Muscle of leg (tissue), 11 donors: ENCODE results near the gene ATF5. TPM values are rescaled to one million over a fixed set of nuclear protein-coding genes. Genes with fewer than 3 reads are reported as not detected.

ENCODE experiments used
- DNase-seq: peaks from one replicate; pipeline ENCODE4 v3.0.0; 2013
- H3K27ac ChIP-seq: one replicate; pipeline ENCODE4 v1.5.1; 2013; ENCODE audit warnings: mild to moderate bottlenecking, low read length, control low read depth
- H3K27me3 ChIP-seq: one replicate; pipeline ENCODE4 v1.6.1; 2013; ENCODE audit warnings: low read length; ENCODE audit not compliant: control insufficient read depth, insufficient read depth
- H3K36me3 ChIP-seq: one replicate; pipeline ENCODE4 v1.6.1; 2013; ENCODE audit warnings: low read length; ENCODE audit not compliant: control insufficient read depth, insufficient read depth
- H3K4me1 ChIP-seq: one replicate; pipeline ENCODE4 v1.6.1; 2013; ENCODE audit warnings: low read length; ENCODE audit not compliant: control insufficient read depth, insufficient read depth
- H3K4me3 ChIP-seq: one replicate; pipeline ENCODE4 v1.5.1; 2013; ENCODE audit warnings: low read length, control low read depth
- H3K9me3 ChIP-seq: replicated peaks from 2 replicates; pipeline ENCODE4 v1.6.1; 2013; ENCODE audit warnings: low read depth, low read length; ENCODE audit not compliant: control insufficient read depth
- WGBS: methylation state at CpG from one replicate; pipeline ENCODE4 v1.1.5; 2013; ENCODE audit warnings: missing lambda C conversion rate; ENCODE audit not compliant: insufficient coverage; 5-methylcytosine and 5-hydroxymethylcytosine counted together
- polyA plus RNA-seq, 8 donors: library from polyadenylated mRNA; unstranded; fragments of 120-200 nt; gene quantifications; one replicate each; pipeline versions ENCODE4 v1.2.1 to v1.2.3, GENCODE V29; 2013; ENCODE audit warnings: inconsistent platforms in 1 of 8, low replicate concordance in 1 of 8; ENCODE audit not compliant: insufficient read length in 8 of 8, insufficient read depth in 1 of 8
- total RNA-seq: library from RNA; stranded (reverse); fragments of 120-200 nt; gene quantifications from one replicate; pipeline ENCODE4 v1.2.4, GENCODE V29; 2013

ATF5 gene
- total and polyA plus RNA-seq, 9 donors, result 9.0 to 37.1 (median 24.7) TPM

DNA sequence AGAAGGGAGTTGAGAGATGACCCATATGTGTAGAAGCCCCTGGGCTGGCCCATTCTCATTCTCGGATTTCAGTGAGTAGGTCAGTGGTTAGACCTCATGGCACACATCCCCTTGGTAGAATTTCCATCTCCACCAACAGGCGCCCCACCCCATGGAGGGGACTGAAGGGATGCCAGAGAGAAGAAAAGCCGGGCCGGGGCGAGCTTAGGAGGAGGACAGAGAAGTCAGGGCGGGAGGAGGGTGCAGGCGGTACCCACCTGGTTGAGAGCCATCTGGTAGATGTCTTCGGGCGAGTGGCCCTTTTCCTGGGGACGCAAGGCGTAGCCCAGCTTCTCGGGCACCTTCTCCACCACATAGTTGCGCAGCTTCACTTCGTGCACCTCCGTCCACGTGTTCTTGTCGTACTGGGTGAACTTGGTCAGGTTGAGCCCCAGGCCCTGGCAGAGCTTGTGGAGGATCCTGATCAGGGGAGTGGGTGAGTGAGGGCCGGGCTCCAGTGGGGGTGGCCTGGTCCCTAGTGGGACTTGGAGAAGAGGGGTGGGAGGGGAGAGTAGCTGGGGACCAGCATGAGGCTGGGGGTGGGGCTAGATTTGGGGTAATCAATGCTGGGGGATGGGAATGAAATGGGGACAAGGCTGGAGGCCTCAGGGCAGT, 34.9 kb upstream of the ATF5 start:
- Histone ChIP-seq H3K9me3 (no peaks in the 10 kb centered on the region), H3K4me3 (no peak overlapping the region), H3K27me3 (peaks cover 24% of the 10 kb centered on the region), H3K27ac (no peak overlapping the region), H3K4me1 (peaks cover 21% of the 10 kb centered on the region), H3K36me3 (no peaks in the 10 kb centered on the region)
- DNase-seq, result no peak
- WGBS, result 90% methylated on average over 8 of the region's 18 CpGs

GRCh38 chr19:49894879-49895565, 34.0 kb upstream of the ATF5 start:
- Histone ChIP-seq H3K27ac (no peak overlapping the region), H3K36me3 (no peaks in the 10 kb centered on the region), H3K27me3 (peaks cover 18% of the 10 kb centered on the region), H3K4me1 (peaks cover 16% of the 10 kb centered on the region), H3K4me3 (no peak overlapping the region), H3K9me3 (no peaks in the 10 kb centered on the region)
- WGBS, result 85% methylated on average over 9 of the region's 17 CpGs
- no peak for DNase-seq

DNA sequence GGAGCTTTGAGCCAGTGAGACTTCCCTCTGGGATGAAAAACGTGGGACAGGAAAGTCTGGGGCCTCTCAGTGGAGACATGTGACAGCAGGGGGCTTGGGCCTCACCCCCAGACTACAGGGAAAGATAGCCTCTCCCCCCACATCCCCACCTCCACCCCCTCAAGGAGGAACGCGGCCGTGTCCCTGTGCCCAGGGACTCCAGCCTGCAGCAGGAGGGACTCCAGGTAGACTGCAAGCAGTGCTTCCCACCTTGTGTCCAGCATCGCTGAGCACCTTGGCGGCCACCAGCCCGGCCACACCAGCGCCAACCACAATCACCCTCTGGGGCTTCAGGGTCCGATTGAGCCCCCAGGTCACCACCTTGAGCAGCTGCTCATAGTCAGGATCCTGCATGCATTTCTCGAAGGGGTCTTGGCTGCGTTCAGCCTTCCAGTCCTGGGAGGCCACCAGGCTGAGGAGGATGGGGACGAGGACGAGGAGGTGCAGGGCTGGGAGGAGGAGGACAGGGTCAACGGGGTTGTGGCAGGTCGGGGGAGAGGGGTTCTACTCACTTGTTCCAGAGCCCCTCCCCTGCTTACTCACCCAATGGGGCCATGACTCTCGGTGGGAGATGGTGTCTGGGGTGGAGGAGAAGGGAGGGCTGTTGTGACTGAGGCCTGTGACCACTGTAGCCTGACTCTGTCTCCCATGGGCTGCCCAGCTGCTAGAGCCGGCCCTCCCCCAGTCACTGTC, 33.3 kb upstream of the ATF5 start:
- H3K27ac ChIP-seq, result no peak overlapping the region
- 77% methylated on average over 5 of the region's 17 CpGs for WGBS

DNA sequence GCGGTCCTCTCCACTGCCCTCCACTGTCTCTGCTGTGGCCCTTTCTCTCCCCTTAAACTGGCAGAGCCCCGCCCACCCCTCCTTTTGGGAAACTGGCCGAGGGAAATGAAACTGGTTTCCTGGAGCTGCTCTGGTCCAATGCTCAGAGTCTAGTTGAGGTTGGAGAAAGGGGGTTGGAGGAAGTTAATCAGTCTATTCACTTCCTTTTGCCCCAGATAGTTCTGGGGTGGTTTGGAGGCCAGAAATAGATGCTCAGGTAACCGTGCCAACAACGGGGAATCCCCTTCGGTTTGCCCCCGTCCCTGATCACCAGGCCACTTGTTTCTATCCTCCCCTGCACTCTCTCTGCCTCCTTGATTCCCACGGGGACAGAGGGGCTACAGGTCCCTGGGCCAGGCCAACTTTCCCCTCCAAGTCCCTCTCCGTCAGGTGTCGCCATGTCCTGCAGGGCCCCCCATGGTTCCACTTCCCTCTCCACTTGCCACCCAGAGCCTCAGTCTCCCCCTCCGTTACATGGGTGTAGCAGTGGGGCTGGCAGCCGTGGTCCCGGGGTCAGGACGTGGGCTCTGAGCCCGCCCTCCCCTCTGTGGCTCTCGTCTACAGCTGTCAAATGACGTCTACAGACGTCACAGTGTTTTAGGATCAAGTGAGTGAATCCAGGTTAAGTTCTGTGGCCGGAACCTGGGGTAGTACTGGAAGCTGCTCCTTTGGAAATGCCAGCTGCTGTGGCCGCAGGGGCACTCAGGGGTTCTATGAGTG, 32.0 kb upstream of the ATF5 start, which contains the start of gene IL4I1:
TSS of gene IL4I1 (minus strand) at position 25 of the 759 bp plus-strand sequence. CDS start 727 bp downstream, outside the sequence.
- Histone ChIP-seq H3K27me3 (peaks cover 17% of the 10 kb centered on the region), H3K36me3 (no peaks in the 10 kb centered on the region), H3K4me3 (no peak within 1 kb of the TSS), H3K4me1 (peaks cover 7% of the 10 kb centered on the region), H3K9me3 (no peaks in the 10 kb centered on the region), H3K27ac (peak within 1 kb of the TSS; percentile 52)
- WGBS, result 37% methylated on average over 16 of the region's 20 CpGs
- peak; percentile 66 for DNase-seq

More for the DNA sequence above, 33.3 kb upstream of the ATF5 start:
- Histone ChIP-seq H3K9me3 (no peaks in the 10 kb centered on the region), H3K4me1 (peaks cover 12% of the 10 kb centered on the region), H3K4me3 (no peak overlapping the region), H3K36me3 (no peaks in the 10 kb centered on the region), H3K27me3 (peaks cover 17% of the 10 kb centered on the region)
- DNase-seq, result no peak

DNA sequence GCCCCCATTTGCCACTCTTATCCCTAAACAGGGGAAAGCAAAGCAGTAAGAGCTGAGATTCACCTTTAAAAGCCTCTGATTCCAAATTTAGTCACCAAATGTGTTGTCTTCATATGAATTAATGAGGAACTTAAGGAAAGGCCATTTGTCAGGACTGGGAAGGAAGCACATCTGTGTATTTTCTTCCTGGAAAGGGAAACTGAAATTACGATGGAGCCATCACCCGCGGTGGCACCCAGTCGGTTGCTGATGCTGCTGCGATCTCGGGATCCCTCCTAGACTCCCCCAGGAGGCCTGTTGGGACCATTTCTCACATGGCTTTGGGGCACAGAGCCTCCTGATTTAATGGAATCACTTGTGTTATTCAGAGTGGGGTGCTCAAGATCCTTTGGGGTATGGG, 24.9 kb upstream of the ATF5 start:
- no peak overlapping the region for H3K27ac ChIP-seq
- peaks cover 28% of the 10 kb centered on the region for H3K36me3 ChIP-seq
- H3K4me1 ChIP-seq, result no peaks in the 10 kb centered on the region
- H3K27me3 ChIP-seq, result no peaks in the 10 kb centered on the region
- no peaks in the 10 kb centered on the region for H3K9me3 ChIP-seq
- H3K4me3 ChIP-seq, result no peak overlapping the region
- WGBS, result no CpG with 5 or more reads among the region's 6 CpGs
- no peak for DNase-seq

DNA sequence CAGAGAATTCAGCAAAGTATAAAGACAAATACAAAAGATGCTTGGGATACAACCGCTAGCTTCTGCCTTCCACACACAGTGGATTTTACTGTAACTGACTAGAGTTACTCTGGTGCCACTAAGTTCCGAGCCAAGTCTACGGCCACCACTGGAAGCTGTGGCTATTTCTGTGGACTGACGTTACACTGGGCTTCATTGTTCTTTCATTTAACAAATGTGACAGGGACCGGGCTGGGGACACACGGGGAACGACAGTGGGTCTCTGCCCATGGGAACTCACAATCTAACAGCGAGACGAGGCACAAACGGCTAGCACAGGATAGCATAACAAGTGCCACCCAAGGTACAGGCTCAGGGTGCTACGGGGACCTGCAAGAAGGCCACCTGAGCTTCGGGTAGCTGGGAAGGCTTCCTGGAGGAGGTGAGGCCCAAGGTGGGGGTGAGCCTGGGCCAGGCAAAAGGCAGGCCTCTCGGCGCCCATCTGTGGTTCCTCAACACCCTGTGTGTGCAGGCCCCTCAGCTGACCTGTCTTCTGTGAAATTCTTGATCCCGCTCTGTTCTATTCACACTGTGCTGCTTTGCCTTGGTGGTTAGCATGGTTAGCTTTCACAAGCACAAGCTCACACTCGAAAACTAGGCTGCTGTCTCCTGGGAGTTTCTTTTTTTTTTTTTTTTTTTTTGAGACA, 22.0 kb upstream of the ATF5 start:
- Histone ChIP-seq H3K36me3 (peaks cover 45% of the 10 kb centered on the region), H3K4me1 (peaks cover 17% of the 10 kb centered on the region), H3K9me3 (no peaks in the 10 kb centered on the region), H3K27me3 (no peaks in the 10 kb centered on the region), H3K27ac (no peak overlapping the region), H3K4me3 (no peak overlapping the region)
- DNase-seq, result no peak
- 91% methylated on average over 12 of the region's 16 CpGs for WGBS

DNA sequence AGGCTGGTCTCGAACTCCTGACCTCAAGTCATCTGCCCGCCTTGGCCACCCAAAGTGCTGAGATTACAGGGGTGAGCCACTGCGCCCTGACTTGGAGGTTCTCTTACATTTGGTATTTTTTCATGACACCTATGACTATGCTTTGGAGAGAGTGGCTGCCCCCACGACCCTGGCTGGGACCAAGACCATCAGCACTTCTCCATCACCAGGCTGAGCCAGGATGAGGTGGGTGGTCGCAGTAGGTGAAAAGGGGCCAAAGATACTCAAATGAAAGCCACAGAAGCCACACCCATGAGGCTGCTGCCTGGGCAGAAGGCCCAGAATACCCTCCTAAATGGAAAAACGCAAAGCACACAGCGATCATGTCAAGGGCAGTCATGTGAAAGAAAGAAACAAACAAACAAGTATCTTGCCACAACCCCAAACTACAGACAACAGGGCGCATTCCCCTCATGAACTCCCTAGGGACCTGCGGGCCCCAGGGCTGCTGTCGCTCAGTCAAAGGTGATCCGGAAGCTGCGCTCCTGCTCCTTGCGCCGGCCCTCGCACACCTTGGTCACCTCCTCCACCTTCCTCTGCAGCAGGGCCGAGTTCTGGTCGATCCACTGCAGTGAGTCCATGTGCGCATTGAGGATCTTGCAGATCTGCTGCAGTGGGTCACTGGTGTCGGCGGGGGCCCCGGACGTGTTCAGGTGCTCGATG, 21.1 kb upstream of the ATF5 start:
- Histone ChIP-seq H3K9me3 (no peaks in the 10 kb centered on the region), H3K36me3 (peaks cover 50% of the 10 kb centered on the region), H3K27me3 (no peaks in the 10 kb centered on the region), H3K4me3 (no peak overlapping the region), H3K27ac (no peak overlapping the region), H3K4me1 (peaks cover 17% of the 10 kb centered on the region)
- WGBS, result 90% methylated on average over 19 of the region's 23 CpGs
- no peak for DNase-seq

DNA sequence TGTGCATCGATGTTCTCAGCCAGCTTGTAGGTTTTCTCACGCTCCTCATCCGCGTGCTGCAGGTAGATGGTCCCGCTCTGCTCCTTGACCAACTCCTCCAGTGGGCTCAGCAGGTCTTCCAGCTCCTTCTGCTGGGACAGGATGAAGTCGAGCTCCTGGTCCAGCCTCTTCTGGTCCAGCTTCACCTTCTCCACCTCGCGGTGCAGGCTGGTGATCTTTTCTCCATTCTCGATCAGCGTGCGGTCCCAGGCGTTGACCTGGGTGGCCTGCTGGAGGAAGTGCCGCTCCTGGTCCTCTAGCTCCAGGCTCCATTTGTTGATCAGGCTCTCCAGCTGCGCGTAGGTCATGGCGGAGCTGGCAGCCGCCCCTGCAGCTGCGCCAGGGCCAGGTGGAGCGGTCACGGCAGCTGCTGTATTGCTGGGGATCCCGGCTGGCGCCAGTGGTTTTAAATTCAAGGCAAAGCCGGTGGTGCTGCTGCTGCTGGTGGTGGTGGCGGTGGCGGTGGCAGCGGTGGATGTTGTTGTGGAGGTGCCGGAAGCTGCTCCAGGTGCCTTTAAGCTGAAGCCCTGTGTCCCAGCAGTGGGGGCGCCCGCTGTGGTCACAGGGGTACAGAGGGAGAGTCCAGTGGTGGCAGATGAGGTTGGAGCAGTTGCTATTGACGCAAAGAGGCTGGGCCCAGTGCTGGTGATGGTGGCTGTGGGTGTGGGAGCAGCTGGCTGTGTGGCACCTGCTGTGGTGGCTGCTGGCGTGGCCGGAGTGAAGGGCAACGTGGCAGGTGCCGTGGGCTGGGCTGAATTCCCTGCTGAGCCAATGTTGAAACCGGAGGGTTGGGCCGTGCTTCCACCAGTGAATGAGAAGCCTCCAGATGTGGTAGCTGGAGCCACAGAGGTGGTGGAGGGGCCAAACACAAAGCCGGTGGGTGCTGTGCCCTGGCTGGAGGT, 20.3 kb upstream of the ATF5 start:
- Histone ChIP-seq H3K4me3 (no peak overlapping the region), H3K36me3 (peaks cover 58% of the 10 kb centered on the region), H3K27ac (no peak overlapping the region), H3K4me1 (peaks cover 17% of the 10 kb centered on the region), H3K9me3 (no peaks in the 10 kb centered on the region), H3K27me3 (no peaks in the 10 kb centered on the region)
- 95% methylated on average over 37 of the region's 37 CpGs for WGBS
- no peak for DNase-seq
